ENCODE results near the gene ACOD1.
"Not testable (repeated sequence)": the region's sequence is repeated elsewhere in the genome, so short reads cannot be mapped to it uniquely, and the experiment has no call there.

The ACOD1 gene

GRCh38 chr13:76948149-76948548, at the start of gene ACOD1:
ACOD1 (plus strand) TSS chr13:76948511; CDS start chr13:76948559, 48 bp downstream.
- TF ChIP-seq ZNF274 (IDR thresholded peaks at IDR 0.05; ENCODE audit: low read depth, low read length), result no peak
- no peak within 1 kb of the TSS for H3K4me3 ChIP-seq (ENCODE audit: low read length)

- H3K4me3 ChIP-seq (ENCODE audit: low read length), result not testable (repeated sequence)
Measured at GRCh38 chr13:76899066-76899465, 49.2 kb upstream of the ACOD1 start.

- no peak for TF ChIP-seq ZNF274 (IDR thresholded peaks at IDR 0.05; ENCODE audit: low read depth, low read length)
- H3K4me3 ChIP-seq (ENCODE audit: low read length), result no peak overlapping the region
Measured at GRCh38 chr13:76903544-76904162, 44.7 kb upstream of the ACOD1 start.

GRCh38 chr13:76904507-76904906, 43.8 kb upstream of the ACOD1 start:
- no peak for TF ChIP-seq ZNF274 (IDR thresholded peaks at IDR 0.05; ENCODE audit: low read depth, low read length)
- H3K4me3 ChIP-seq (ENCODE audit: low read length), result no peak overlapping the region

GRCh38 chr13:76912476-76912875, 35.8 kb upstream of the ACOD1 start:
- no peak for TF ChIP-seq ZNF274 (IDR thresholded peaks at IDR 0.05; ENCODE audit: low read depth, low read length)
- no peak overlapping the region for H3K4me3 ChIP-seq (ENCODE audit: low read length)

GRCh38 chr13:76913898-76914297, 34.4 kb upstream of the ACOD1 start:
- H3K4me3 ChIP-seq (ENCODE audit: low read length), result no peak overlapping the region
- no peak for TF ChIP-seq ZNF274 (IDR thresholded peaks at IDR 0.05; ENCODE audit: low read depth, low read length)

GRCh38 chr13:76917095-76917494, 31.2 kb upstream of the ACOD1 start:
- no peak for TF ChIP-seq ZNF274 (IDR thresholded peaks at IDR 0.05; ENCODE audit: low read depth, low read length)

GRCh38 chr13:76917755-76918481, 30.4 kb upstream of the ACOD1 start:
- H3K4me3 ChIP-seq (ENCODE audit: low read length), result not testable (repeated sequence)

More at GRCh38 chr13:76917095-76917494, 31.2 kb upstream of the ACOD1 start:
- no peak overlapping the region for H3K4me3 ChIP-seq (ENCODE audit: low read length)

- H3K4me3 ChIP-seq (ENCODE audit: low read length), result no peak overlapping the region
- no peak for TF ChIP-seq ZNF274 (IDR thresholded peaks at IDR 0.05; ENCODE audit: low read depth, low read length)
Measured at GRCh38 chr13:76921516-76921915, 26.8 kb upstream of the ACOD1 start.

GRCh38 chr13:76925115-76925514, 23.2 kb upstream of the ACOD1 start:
- TF ChIP-seq ZNF274 (IDR thresholded peaks at IDR 0.05; ENCODE audit: low read depth, low read length), result no peak
- no peak overlapping the region for H3K4me3 ChIP-seq (ENCODE audit: low read length)

GRCh38 chr13:76927955-76928354, 20.4 kb upstream of the ACOD1 start:
- no peak overlapping the region for H3K4me3 ChIP-seq (ENCODE audit: low read length)
- no peak for TF ChIP-seq ZNF274 (IDR thresholded peaks at IDR 0.05; ENCODE audit: low read depth, low read length)

GRCh38 chr13:76928456-76928855, 19.9 kb upstream of the ACOD1 start:
- no peak overlapping the region for H3K4me3 ChIP-seq (ENCODE audit: low read length)
- TF ChIP-seq ZNF274 (IDR thresholded peaks at IDR 0.05; ENCODE audit: low read depth, low read length), result no peak

- TF ChIP-seq ZNF274 (IDR thresholded peaks at IDR 0.05; ENCODE audit: low read depth, low read length), result no peak
- no peak overlapping the region for H3K4me3 ChIP-seq (ENCODE audit: low read length)
Measured at GRCh38 chr13:76929320-76929719, 19.0 kb upstream of the ACOD1 start.

GRCh38 chr13:76929851-76930374, 18.4 kb upstream of the ACOD1 start:
- TF ChIP-seq ZNF274 (IDR thresholded peaks at IDR 0.05; ENCODE audit: low read depth, low read length), result no peak
- H3K4me3 ChIP-seq (ENCODE audit: low read length), result no peak overlapping the region

GRCh38 chr13:76932076-76932475, 16.2 kb upstream of the ACOD1 start:
- TF ChIP-seq ZNF274 (IDR thresholded peaks at IDR 0.05; ENCODE audit: low read depth, low read length), result no peak
- no peak overlapping the region for H3K4me3 ChIP-seq (ENCODE audit: low read length)
